ENCODE results near the gene LPAR2. TPM values are rescaled to one million over a fixed set of nuclear protein-coding genes. Genes with fewer than 3 reads are reported as not detected.

Gene LPAR2
- total RNA-seq, 1 experiment from 2014 or later = 17.4 TPM

GRCh38 chr19:19630426-19630825, 2.4 kb upstream of the LPAR2 start:
- H3K4me1 Mint-ChIP-seq (ENCODE audit: insufficient read depth, unreplicated experiment) = peaks cover 13% of the 10 kb centered on the region
- no peaks in the 10 kb centered on the region for H3K9me3 Mint-ChIP-seq (ENCODE audit: unreplicated experiment)
- ChIA-PET CTCF (no interaction called here), POLR2A (no interaction called here)
- no peaks in the 10 kb centered on the region for H3K27me3 Mint-ChIP-seq (ENCODE audit: insufficient read depth, unreplicated experiment)
- H3K4me3 Mint-ChIP-seq (ENCODE audit: unreplicated experiment) = no peak overlapping the region
- no peak for DNase-seq (ENCODE audit: unreplicated experiment)
- TF ChIP-seq CTCF (IDR thresholded peaks at IDR 0.05; ENCODE audit: unreplicated experiment) = no peak
- intact Hi-C loops (cut with micrococcal nuclease) = no loop called here
- peaks cover 37% of the 10 kb centered on the region for H3K36me3 Mint-ChIP-seq (ENCODE audit: insufficient read depth, unreplicated experiment)
- H3K27ac Mint-ChIP-seq (ENCODE audit: low read depth, unreplicated experiment) = no peak overlapping the region
- no TSS peak for BruUV-seq (replicated peaks)

GRCh38 chr19:19630062-19630414, 2.0 kb upstream of the LPAR2 start:
- DNase-seq (ENCODE audit: unreplicated experiment) = no peak
- ChIA-PET CTCF (no interaction called here), POLR2A (no interaction called here)
- no peak for TF ChIP-seq CTCF (IDR thresholded peaks at IDR 0.05; ENCODE audit: unreplicated experiment)
- Mint-ChIP-seq H3K36me3 (ENCODE audit: insufficient read depth, unreplicated experiment) (peaks cover 35% of the 10 kb centered on the region), H3K4me1 (ENCODE audit: insufficient read depth, unreplicated experiment) (peaks cover 13% of the 10 kb centered on the region), H3K9me3 (ENCODE audit: unreplicated experiment) (no peaks in the 10 kb centered on the region), H3K27ac (ENCODE audit: low read depth, unreplicated experiment) (no peak overlapping the region), H3K27me3 (ENCODE audit: insufficient read depth, unreplicated experiment) (no peaks in the 10 kb centered on the region), H3K4me3 (ENCODE audit: unreplicated experiment) (no peak overlapping the region)
- intact Hi-C loops (cut with micrococcal nuclease) = no loop called here
- BruUV-seq (replicated peaks) = no TSS peak

- peaks cover 30% of the 10 kb centered on the region for H3K36me3 Mint-ChIP-seq (ENCODE audit: insufficient read depth, unreplicated experiment)
- H3K27me3 Mint-ChIP-seq (ENCODE audit: insufficient read depth, unreplicated experiment) = no peaks in the 10 kb centered on the region
- peaks cover 13% of the 10 kb centered on the region for H3K4me1 Mint-ChIP-seq (ENCODE audit: insufficient read depth, unreplicated experiment)
- H3K9me3 Mint-ChIP-seq (ENCODE audit: unreplicated experiment) = no peaks in the 10 kb centered on the region
- POLR2A ChIA-PET = interaction anchor here (0.5 to 2.2 kb wide), 19 partner anchors 14 to 267 kb away, joined by 3 to 16 read pairs (median 4); partner anchors contain the start of gene ATP13A1
- no TSS peak for BruUV-seq (replicated peaks)
- H3K27ac Mint-ChIP-seq (ENCODE audit: low read depth, unreplicated experiment) = peak overlapping the region; percentile 77
- TF ChIP-seq CTCF (IDR thresholded peaks at IDR 0.05; ENCODE audit: unreplicated experiment) = no peak
- CTCF ChIA-PET = interaction anchor here (0.5 to 2.1 kb wide), 11 partner anchors 11 to 184 kb away, joined by 3 to 13 read pairs (median 4); no protein-coding TSS in a partner anchor
- peak overlapping the region; percentile 75 for H3K4me3 Mint-ChIP-seq (ENCODE audit: unreplicated experiment)
- DNase-seq (ENCODE audit: unreplicated experiment) = peak; percentile 92
- intact Hi-C loops (cut with micrococcal nuclease) = loop anchor here (5.0 kb wide), 1 partner anchor 76 kb away; no protein-coding TSS in a partner anchor
Measured at GRCh38 chr19:19628501-19629134, 598 bp upstream of the LPAR2 start.

GRCh38 chr19:19626516-19627472, 1.2 kb downstream of the LPAR2 start:
- Mint-ChIP-seq H3K27me3 (ENCODE audit: insufficient read depth, unreplicated experiment) (no peaks in the 10 kb centered on the region), H3K36me3 (ENCODE audit: insufficient read depth, unreplicated experiment) (peaks cover 29% of the 10 kb centered on the region), H3K9me3 (ENCODE audit: unreplicated experiment) (no peaks in the 10 kb centered on the region), H3K27ac (ENCODE audit: low read depth, unreplicated experiment) (peak overlapping the region; percentile 37), H3K4me1 (ENCODE audit: insufficient read depth, unreplicated experiment) (peaks cover 13% of the 10 kb centered on the region), H3K4me3 (ENCODE audit: unreplicated experiment) (peak overlapping the region; percentile 75)
- intact Hi-C loops (cut with micrococcal nuclease) = loop anchor here (5.0 kb wide), 1 partner anchor 74 kb away; no protein-coding TSS in a partner anchor
- TF ChIP-seq CTCF (IDR thresholded peaks at IDR 0.05; ENCODE audit: unreplicated experiment) = no peak
- BruUV-seq (replicated peaks) = no TSS peak
- ChIA-PET POLR2A (interaction anchor here (0.8 to 2.2 kb wide), 5 partner anchors 10 to 110 kb away, joined by 4 to 16 read pairs (median 7); partner anchors contain the start of gene NDUFA13), CTCF (interaction anchor here (0.6 to 2.1 kb wide), 4 partner anchors 21 to 94 kb away, joined by 3 to 9 read pairs (median 3); no protein-coding TSS in a partner anchor)
- DNase-seq (ENCODE audit: unreplicated experiment) = no peak
